ENCODE measurements around the gene PMEPA1. TPM values are rescaled to one million over a fixed set of nuclear protein-coding genes. Genes with fewer than 3 reads are reported as not detected.

Gene PMEPA1
- total RNA-seq, 1 experiment from 2014 or later, result 1,302 TPM

DNA sequence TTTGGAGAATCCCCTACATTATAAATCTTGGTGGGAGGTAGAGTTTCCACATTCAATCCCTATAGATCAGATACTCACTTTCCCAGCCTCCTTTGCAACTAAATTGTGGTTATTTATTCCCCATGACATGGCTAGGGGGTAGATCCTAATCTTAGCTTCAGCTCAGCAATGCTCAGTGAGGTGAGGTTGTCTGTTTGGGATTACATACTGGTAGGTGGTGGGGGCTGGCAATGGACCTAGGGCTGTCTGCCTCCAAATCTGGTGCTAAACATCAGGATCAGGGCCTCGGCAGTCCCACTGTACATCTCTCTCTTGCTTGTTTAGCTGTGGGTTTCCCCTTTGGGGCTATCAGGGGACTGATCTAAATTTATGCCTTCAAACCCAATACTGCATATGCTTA lies 45.8 kb upstream of the PMEPA1 start:
- TF ChIP-seq, protein P1, sequence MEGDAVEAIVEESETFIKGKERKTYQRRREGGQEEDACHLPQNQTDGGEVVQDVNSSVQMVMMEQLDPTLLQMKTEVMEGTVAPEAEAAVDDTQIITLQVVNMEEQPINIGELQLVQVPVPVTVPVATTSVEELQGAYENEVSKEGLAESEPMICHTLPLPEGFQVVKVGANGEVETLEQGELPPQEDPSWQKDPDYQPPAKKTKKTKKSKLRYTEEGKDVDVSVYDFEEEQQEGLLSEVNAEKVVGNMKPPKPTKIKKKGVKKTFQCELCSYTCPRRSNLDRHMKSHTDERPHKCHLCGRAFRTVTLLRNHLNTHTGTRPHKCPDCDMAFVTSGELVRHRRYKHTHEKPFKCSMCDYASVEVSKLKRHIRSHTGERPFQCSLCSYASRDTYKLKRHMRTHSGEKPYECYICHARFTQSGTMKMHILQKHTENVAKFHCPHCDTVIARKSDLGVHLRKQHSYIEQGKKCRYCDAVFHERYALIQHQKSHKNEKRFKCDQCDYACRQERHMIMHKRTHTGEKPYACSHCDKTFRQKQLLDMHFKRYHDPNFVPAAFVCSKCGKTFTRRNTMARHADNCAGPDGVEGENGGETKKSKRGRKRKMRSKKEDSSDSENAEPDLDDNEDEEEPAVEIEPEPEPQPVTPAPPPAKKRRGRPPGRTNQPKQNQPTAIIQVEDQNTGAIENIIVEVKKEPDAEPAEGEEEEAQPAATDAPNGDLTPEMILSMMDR (IDR thresholded peaks at IDR 0.05; ENCODE audit: unreplicated experiment), result no peak
- H3K4me3 Mint-ChIP-seq (ENCODE audit: low read depth, unreplicated experiment), result no peak overlapping the region
- no peak overlapping the region for H3K27ac Mint-ChIP-seq (ENCODE audit: unreplicated experiment)
- no peak for DNase-seq
- no TSS peak for BruUV-seq (replicated peaks)
- H3K27me3 Mint-ChIP-seq (ENCODE audit: unreplicated experiment), result no peaks in the 10 kb centered on the region
- H3K4me1 Mint-ChIP-seq (ENCODE audit: low read depth, unreplicated experiment), result peaks cover 10% of the 10 kb centered on the region
- no peaks in the 10 kb centered on the region for H3K36me3 Mint-ChIP-seq (ENCODE audit: insufficient read depth, unreplicated experiment)
- H3K9me3 Mint-ChIP-seq (ENCODE audit: low read depth, unreplicated experiment), result no peaks in the 10 kb centered on the region
- intact Hi-C loops (cut with micrococcal nuclease; ENCODE audit: unreplicated experiment), result no loop called here
- CTCF ChIA-PET, result no interaction called here

DNA sequence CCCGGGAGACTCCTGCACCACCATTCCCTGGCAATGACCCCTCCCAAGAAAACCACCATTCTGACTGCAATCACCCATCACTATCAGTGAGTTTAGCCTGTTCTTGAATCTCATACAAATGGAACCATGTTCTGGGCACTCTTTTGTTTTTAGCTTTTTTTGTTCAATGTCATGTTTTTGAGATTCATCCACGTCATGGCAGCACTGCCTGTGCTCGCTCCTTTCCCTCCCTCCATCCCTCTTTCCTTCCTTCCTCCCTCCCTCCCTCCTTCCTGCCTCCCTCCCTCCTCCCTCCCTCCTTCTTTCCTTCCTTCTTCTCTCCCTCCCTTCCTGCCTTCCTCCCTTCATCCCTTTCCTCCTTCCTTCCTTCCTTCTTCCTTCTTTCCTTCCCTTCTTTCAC lies 44.4 kb upstream of the PMEPA1 start:
- no TSS peak for BruUV-seq (replicated peaks)
- TF ChIP-seq, protein P1 (IDR thresholded peaks at IDR 0.05; ENCODE audit: unreplicated experiment), result no peak
- no peaks in the 10 kb centered on the region for H3K9me3 Mint-ChIP-seq (ENCODE audit: low read depth, unreplicated experiment)
- DNase-seq, result no peak
- intact Hi-C loops (cut with micrococcal nuclease; ENCODE audit: unreplicated experiment), result no loop called here
- H3K36me3 Mint-ChIP-seq (ENCODE audit: insufficient read depth, unreplicated experiment), result peaks cover 1% of the 10 kb centered on the region
- H3K27ac Mint-ChIP-seq (ENCODE audit: unreplicated experiment), result no peak overlapping the region
- CTCF ChIA-PET, result interaction anchor here (0.9 kb wide), 1 partner anchor 11 kb away, joined by 3 read pairs; no protein-coding TSS in a partner anchor
- peaks cover 14% of the 10 kb centered on the region for H3K4me1 Mint-ChIP-seq (ENCODE audit: low read depth, unreplicated experiment)
- no peak overlapping the region for H3K4me3 Mint-ChIP-seq (ENCODE audit: low read depth, unreplicated experiment)
- no peaks in the 10 kb centered on the region for H3K27me3 Mint-ChIP-seq (ENCODE audit: unreplicated experiment)

DNA sequence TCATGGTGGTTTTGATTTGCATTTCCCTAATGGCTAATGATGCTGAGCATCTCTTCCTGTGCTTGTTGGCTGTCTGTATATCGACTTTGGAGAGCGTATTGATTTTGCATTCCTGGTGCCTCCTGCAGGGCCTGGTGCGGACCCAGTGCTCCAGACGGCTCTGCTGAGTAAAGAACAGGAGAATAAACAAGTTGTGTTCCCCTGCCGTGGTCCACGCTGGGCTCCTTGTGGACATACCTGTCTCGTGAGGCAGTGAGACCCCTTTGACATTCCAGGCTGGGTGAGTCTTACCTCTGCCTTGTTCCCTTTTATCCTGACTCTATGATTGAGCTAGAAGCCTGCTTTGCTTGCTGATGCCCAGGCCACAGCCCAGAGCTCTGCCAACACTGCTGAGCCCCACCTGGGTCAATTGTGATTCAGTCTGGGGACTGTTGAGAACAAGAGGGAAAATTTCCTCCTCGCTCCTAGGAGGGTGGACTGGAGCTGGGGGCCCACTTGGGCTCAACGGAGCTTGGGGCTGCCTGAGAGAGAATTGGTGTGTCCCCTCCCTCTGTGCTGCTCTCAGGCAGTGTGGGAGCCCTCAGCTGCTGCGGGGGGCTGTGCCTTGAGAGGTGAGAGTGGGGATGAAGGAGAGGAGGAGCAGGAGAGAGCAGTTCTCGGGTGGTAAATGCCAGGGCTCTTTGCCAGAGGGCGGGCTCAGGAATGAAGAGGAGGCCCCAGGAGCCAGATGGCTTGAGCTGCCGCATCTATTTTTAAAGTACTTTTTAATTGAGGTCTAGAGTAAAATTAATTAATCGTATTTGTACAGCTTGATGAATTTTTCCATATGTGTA lies 43.7 kb upstream of the PMEPA1 start:
- Mint-ChIP-seq H3K36me3 (ENCODE audit: insufficient read depth, unreplicated experiment) (peaks cover 8% of the 10 kb centered on the region), H3K4me3 (ENCODE audit: low read depth, unreplicated experiment) (no peak overlapping the region), H3K27me3 (ENCODE audit: unreplicated experiment) (no peaks in the 10 kb centered on the region), H3K4me1 (ENCODE audit: low read depth, unreplicated experiment) (peaks cover 21% of the 10 kb centered on the region), H3K27ac (ENCODE audit: unreplicated experiment) (no peak overlapping the region), H3K9me3 (ENCODE audit: low read depth, unreplicated experiment) (no peaks in the 10 kb centered on the region)
- intact Hi-C loops (cut with micrococcal nuclease; ENCODE audit: unreplicated experiment), result no loop called here
- TF ChIP-seq, protein P1 (IDR thresholded peaks at IDR 0.05; ENCODE audit: unreplicated experiment), result no peak
- CTCF ChIA-PET, result interaction anchor here (0.6 to 0.9 kb wide), 2 partner anchors 11 to 52 kb away, joined by 3 read pairs; no protein-coding TSS in a partner anchor
- DNase-seq, result peak; percentile 39
- BruUV-seq (replicated peaks), result no TSS peak

DNA sequence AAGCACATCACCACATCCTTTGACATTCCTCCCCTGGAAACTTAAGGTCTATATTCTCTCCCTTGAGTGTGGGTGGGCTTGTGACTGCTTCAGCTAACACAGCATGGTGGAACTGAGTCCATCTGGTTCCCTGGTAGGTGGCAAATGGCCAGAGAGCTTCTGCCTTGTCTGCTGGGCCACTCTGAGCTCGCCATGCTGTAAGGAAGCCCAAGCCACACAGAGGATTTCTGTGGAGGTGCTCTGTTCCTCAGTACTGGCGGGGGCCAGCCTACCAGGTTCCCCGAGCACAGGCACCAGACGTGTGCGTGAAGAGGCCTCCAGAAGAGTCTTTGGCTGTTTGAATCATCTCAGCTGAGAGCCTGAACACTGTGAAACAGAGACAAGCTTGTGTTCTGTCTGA lies 41.6 kb upstream of the PMEPA1 start:
- CTCF ChIA-PET, result no interaction called here
- no peaks in the 10 kb centered on the region for H3K27me3 Mint-ChIP-seq (ENCODE audit: unreplicated experiment)
- BruUV-seq (replicated peaks), result no TSS peak

More for the DNA sequence above, 41.6 kb upstream of the PMEPA1 start:
- Mint-ChIP-seq H3K27ac (ENCODE audit: unreplicated experiment) (no peak overlapping the region), H3K36me3 (ENCODE audit: insufficient read depth, unreplicated experiment) (peaks cover 14% of the 10 kb centered on the region), H3K4me1 (ENCODE audit: low read depth, unreplicated experiment) (peaks cover 34% of the 10 kb centered on the region), H3K4me3 (ENCODE audit: low read depth, unreplicated experiment) (no peak overlapping the region), H3K9me3 (ENCODE audit: low read depth, unreplicated experiment) (no peaks in the 10 kb centered on the region)
- TF ChIP-seq, protein P1 (IDR thresholded peaks at IDR 0.05; ENCODE audit: unreplicated experiment), result no peak
- DNase-seq, result no peak
- intact Hi-C loops (cut with micrococcal nuclease; ENCODE audit: unreplicated experiment), result no loop called here
